Measurements from ENCODE around the gene AKAP6.
"Not testable (repeated sequence)": the region's sequence is repeated elsewhere in the genome, so short reads cannot be mapped to it uniquely, and the experiment has no call there.

The AKAP6 gene

DNA sequence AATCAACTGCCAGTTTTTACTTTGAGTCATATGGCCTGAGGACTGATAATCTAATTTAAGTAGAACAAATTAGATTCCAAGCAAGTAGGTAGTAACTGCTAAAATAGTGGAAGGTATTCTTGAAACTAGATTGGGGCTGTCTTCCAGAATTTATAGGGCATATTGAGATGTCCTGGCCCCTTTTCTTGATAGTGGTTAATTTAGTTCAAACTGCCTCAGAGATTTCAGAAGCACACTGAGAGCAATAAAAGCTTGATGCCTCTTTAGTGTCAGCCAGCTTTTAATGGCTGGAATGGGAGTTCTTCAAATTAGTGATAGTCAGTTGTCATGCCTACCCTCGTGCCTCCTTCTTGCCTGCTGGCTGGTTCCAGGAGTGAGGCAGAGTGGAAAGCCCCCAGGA is 120.5 kb downstream of the AKAP6 start:
- Mint-ChIP-seq H3K27me3 (ENCODE audit: low read depth) (no peaks in the 10 kb centered on the region), H3K27ac (no peak overlapping the region), H3K9me3 (no peaks in the 10 kb centered on the region), H3K4me3 (no peak overlapping the region), H3K36me3 (ENCODE audit: low read depth) (no peaks in the 10 kb centered on the region), H3K4me1 (ENCODE audit: low read depth) (no peaks in the 10 kb centered on the region)

DNA sequence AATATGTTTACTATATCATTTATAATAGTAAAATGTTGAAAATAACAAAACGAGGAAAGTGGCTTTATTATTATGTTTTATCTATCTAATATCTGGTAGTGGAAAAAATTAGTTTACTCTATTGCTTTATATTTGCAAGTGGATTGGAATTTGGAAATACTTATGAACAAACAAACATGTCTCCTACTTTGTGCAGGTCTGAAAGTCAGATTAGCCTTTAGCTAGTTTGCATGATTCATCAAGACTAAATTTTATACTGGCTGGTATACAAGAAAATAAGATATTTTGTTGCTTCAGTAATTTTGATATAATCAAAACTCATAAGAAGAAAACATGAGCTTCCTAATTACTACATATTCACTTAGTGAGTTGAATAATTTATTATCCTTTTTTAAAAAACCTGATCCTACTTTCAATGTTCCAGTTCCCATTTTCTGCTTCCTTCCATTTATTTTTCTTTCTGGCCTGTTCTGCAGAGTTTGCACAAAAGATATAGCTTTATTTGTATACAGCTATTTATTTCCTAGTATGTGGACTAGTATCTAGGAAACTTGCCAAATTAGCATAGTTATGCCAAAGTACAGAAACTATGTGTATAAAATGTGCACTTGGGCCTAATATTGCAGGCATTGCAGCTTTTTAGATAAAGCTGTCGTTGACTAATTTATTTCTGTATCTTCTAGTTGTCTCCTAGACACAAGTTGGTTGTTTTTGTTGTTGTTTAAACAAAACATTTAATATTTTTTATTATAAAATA is 122.0 kb downstream of the AKAP6 start:
- H3K9me3 Mint-ChIP-seq: no peaks in the 10 kb centered on the region
- H3K36me3 Mint-ChIP-seq (ENCODE audit: low read depth): no peaks in the 10 kb centered on the region
- H3K4me3 Mint-ChIP-seq: no peak overlapping the region
- no peaks in the 10 kb centered on the region for H3K27me3 Mint-ChIP-seq (ENCODE audit: low read depth)
- no peak overlapping the region for H3K27ac Mint-ChIP-seq
- no peaks in the 10 kb centered on the region for H3K4me1 Mint-ChIP-seq (ENCODE audit: low read depth)

DNA sequence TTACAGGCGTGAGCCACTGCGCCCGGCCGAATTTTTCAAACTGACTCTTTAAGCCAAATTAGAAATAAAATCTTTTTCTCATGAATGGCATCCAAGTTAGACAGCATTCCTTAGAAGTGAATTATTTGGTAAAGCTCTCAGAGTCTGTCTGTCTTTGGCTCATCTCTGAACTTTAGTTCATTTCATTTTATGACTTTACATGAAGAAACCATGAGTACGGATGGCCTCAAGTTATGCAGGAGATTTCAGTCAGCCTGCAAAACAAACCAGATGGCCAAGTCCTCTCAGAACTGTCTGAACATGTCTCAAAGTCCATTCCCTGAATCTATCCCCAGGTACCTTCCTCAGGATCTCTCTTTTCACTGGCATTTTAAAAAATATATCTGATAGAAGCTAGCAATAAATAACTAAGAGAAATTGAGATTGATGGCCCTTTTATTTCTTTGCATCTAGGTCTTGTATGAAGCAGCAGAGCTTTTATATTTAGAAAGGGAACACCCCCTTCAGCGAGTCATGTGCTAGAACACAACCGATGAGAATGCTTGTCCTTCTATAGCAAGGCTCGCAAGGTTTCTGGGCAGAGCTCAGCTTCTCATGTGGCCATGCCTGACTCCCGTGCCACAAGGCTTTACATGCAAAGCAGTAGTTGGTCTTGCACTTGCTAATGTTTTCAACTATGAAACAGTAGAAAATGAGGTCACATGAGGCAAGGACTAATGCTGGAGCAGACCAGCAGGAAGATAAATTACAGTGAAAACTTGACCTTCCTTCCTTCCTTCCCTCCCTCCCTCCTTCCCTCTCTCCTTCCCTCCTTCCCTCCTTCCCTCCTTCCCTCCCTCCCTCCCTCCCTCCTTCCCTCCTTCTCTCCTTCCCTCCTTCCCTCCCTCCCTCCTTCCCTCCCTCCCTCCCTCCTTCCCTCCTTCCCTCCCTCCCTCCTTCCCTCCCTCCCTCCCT is 125.0 kb downstream of the AKAP6 start:
- H3K4me1 Mint-ChIP-seq (ENCODE audit: low read depth): no peaks in the 10 kb centered on the region
- no peaks in the 10 kb centered on the region for H3K36me3 Mint-ChIP-seq (ENCODE audit: low read depth)
- H3K27ac Mint-ChIP-seq: no peak overlapping the region
- H3K27me3 Mint-ChIP-seq (ENCODE audit: low read depth): no peaks in the 10 kb centered on the region
- H3K4me3 Mint-ChIP-seq: no peak overlapping the region
- no peaks in the 10 kb centered on the region for H3K9me3 Mint-ChIP-seq

DNA sequence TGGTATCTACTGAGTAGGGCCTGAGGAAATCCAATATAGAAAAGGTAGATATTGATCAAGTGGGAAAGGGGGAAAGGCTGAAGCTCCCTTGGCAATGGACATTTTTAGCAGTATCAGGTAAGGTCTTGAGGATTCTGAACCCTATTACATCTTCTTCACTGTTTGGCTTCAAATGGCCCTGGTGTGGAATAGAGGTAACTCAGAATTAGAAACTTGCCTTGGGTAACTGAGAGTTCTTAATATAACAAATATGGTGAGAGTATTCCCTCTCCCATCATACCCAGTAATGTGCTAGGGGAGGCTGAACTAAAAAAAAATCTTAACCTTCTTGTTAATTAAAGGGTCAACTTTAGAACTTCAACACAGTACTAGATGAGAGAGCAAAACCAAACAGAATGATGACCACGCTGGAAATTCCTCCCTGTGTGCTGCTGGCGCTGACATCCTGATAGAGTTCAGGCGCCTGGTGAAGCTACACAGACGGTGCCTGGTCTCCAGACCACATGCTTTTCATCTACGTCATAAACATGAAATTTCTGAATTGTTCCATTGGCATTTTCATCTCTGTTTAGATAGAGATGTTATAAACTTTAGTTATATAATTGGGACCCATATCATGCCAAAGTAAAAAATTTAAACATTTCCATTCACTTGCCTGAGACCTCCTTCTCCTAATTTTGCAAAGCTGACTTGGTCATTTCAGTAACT is 128.3 kb downstream of the AKAP6 start:
- Mint-ChIP-seq H3K9me3 (peaks cover 4% of the 10 kb centered on the region), H3K27ac (no peak overlapping the region), H3K4me3 (no peak overlapping the region), H3K4me1 (ENCODE audit: low read depth) (no peaks in the 10 kb centered on the region), H3K27me3 (ENCODE audit: low read depth) (peaks cover 5% of the 10 kb centered on the region), H3K36me3 (ENCODE audit: low read depth) (no peaks in the 10 kb centered on the region)

DNA sequence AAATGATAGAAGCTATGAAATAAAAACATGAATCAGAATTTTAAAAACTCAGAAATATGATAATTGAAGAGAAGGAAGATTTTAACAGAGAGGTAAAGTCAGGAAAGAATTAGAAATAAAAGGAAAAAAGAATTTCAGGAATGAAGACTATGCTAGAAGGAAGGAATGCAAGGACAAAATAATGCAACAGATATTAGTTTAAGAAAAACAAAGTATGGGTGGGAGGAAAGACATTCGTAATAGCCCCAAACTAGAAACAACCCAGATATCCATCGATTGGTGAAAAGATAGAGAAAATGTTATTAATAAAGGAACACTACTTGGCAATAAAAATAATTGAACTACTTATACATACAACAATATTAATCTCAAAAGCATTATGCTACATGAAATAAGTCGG is 129.6 kb downstream of the AKAP6 start:
- no peak overlapping the region for H3K27ac Mint-ChIP-seq
- H3K4me3 Mint-ChIP-seq: no peak overlapping the region
- H3K27me3 Mint-ChIP-seq (ENCODE audit: low read depth): peaks cover 5% of the 10 kb centered on the region
- peaks cover 4% of the 10 kb centered on the region for H3K9me3 Mint-ChIP-seq
- no peaks in the 10 kb centered on the region for H3K36me3 Mint-ChIP-seq (ENCODE audit: low read depth)
- H3K4me1 Mint-ChIP-seq (ENCODE audit: low read depth): no peaks in the 10 kb centered on the region

DNA sequence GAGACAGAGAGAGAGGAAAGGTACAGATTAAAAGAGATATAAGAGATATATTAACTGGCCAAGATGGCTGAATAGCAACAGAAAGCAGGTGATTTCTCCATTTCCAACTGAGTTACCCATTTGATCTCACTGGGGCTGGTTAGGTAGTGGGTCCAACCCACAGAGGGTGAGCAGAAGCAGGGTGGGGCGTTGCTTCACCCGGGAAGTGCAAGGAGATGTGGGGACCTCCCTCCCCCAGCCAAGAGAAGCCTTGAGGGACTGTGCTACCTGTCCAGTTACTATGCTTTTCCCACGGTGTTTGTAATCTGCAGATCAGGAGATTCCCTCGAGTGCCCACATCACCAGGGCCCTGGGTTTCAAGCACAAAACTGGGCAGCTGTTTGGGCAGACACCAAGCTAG is 131.2 kb downstream of the AKAP6 start:
- Mint-ChIP-seq H3K27me3 (ENCODE audit: low read depth) (peaks cover 5% of the 10 kb centered on the region), H3K9me3 (peaks cover 4% of the 10 kb centered on the region), H3K27ac (no peak overlapping the region)

DNA sequence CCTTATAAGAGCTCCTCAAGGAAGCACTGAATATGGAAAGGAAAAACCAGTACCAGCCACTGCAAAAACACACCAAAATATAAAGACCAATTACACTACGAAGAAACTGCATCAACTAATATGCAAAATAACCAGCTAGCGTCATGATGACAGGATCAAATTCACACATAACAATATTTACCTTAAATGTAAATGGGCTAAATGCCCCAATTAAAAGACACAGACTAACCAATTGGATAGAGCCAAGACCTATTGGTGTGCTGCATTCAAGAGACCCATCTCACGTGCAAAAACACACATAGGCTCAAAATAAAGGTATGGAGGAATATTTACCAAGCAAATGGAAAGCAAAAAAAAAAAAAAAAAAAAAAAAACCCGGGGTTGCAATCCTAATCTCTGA is 133.5 kb downstream of the AKAP6 start:
- not testable (repeated sequence) for H3K4me1 Mint-ChIP-seq (ENCODE audit: low read depth); H3K36me3 Mint-ChIP-seq (ENCODE audit: low read depth); H3K9me3 Mint-ChIP-seq; H3K27ac Mint-ChIP-seq; H3K4me3 Mint-ChIP-seq; H3K27me3 Mint-ChIP-seq (ENCODE audit: low read depth)

More for the DNA sequence above, 131.2 kb downstream of the AKAP6 start:
- Mint-ChIP-seq H3K4me1 (ENCODE audit: low read depth) (no peaks in the 10 kb centered on the region), H3K36me3 (ENCODE audit: low read depth) (no peaks in the 10 kb centered on the region), H3K4me3 (no peak overlapping the region)

DNA sequence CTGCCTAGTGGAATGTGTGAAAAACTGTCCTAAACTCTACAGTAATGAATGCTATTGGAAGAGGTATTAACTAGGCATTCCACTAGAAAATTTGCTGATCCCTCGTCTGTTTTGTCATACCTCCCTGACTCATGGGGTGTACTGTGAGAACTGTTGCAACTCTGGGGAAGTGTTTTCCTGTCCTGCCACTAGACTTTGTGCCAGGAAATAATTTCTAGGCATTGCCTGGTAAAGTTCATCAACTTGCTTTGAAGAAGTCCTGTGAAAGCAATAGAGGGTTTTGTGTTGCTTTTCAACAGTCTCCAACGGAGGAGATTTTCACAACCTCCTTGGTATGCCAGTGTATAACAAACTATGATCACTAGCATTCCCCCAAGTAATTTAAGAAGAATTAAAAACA is 139.9 kb downstream of the AKAP6 start:
- Mint-ChIP-seq H3K4me3 (no peak overlapping the region), H3K27me3 (ENCODE audit: low read depth) (peaks cover 7% of the 10 kb centered on the region)

DNA sequence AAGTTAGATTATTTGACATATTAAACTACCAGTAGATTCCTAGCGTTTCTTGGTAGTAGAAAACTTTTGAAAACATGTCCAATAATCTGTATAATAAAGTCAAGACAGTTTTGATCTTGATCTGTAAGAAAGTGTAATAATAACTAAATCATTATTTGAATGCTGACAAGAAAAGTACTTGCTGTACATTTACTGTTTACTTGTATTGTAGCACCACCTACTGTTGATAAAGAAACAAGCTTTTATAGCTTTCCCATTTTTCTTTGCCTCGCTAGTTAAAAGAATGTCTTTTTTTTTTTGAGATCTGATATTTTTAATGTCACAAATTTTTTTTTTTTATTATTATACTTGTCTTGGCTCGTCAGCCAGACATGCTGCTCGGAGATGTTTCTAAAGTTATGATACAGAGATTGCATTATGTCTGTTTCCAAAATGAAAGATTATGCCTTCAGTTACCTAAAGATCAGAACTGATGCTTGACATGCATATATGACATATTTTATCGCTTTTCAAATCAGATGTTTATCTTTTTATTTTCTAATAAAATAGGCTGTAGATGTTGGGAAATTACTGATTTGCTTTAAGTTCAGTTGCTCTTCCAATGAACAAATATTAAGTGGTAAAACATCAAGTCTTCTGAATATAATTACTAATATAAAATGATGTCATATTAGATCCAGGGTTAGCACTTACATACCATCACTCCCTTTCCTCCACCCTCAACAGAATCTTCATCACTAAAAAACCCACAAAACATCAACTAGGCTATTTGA is 140.5 kb downstream of the AKAP6 start:
- no peaks in the 10 kb centered on the region for H3K36me3 Mint-ChIP-seq (ENCODE audit: low read depth)

More for the DNA sequence above, 139.9 kb downstream of the AKAP6 start:
- Mint-ChIP-seq H3K9me3 (no peaks in the 10 kb centered on the region), H3K27ac (no peak overlapping the region), H3K36me3 (ENCODE audit: low read depth) (no peaks in the 10 kb centered on the region), H3K4me1 (ENCODE audit: low read depth) (no peaks in the 10 kb centered on the region)

DNA sequence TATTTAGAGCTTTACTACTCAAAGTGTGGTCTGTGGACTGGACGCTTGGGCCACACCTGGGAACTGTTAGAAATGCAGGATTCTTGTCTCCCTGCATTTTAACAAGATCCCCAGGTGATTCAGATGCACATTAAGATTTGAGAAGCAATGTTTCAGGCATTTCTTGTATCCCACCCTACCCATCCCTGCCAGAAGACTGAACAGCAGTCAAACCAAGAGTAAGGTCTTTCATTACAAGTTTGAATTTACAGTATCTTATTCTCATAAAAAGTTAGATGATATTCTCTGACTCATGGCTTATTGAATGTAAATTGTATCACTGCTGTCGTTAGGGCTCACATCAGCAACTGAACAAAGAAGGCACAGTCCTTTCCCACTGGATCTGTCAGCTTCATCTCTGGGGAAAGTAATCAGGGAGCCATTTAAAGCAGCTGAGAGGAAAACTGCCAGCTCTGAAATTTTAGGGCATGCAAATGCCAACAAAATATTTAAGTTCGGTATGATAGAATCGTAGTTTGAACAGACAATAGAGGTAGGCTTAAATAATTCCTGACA is 141.1 kb downstream of the AKAP6 start:
- Mint-ChIP-seq H3K9me3 (no peaks in the 10 kb centered on the region), H3K36me3 (ENCODE audit: low read depth) (no peaks in the 10 kb centered on the region), H3K27ac (no peak overlapping the region), H3K27me3 (ENCODE audit: low read depth) (peaks cover 7% of the 10 kb centered on the region), H3K4me3 (no peak overlapping the region), H3K4me1 (ENCODE audit: low read depth) (no peaks in the 10 kb centered on the region)

More for the DNA sequence above, 140.5 kb downstream of the AKAP6 start:
- Mint-ChIP-seq H3K27ac (no peak overlapping the region), H3K9me3 (no peaks in the 10 kb centered on the region), H3K4me3 (no peak overlapping the region), H3K27me3 (ENCODE audit: low read depth) (peaks cover 7% of the 10 kb centered on the region), H3K4me1 (ENCODE audit: low read depth) (no peaks in the 10 kb centered on the region)

DNA sequence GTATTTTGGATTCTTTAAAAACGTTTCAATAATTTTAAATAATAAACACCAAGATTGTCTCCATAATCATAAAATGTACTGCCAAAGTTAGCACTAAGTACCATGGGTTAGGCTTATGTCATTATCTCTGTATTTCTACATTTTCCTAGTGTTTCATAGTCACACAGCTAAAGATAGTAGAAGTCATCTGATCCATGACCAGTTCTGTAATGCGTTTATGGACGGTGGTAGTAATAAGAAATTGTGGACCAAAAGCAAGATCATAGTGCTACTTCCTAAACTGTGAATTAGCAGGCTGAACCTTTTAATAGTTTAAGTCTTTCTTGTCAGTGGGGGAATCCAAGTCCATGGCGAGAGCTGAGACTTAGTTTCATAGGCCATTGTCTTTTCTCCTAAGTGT is 142.1 kb downstream of the AKAP6 start:
- no peak overlapping the region for H3K27ac Mint-ChIP-seq
- H3K27me3 Mint-ChIP-seq (ENCODE audit: low read depth): peaks cover 7% of the 10 kb centered on the region
- no peaks in the 10 kb centered on the region for H3K36me3 Mint-ChIP-seq (ENCODE audit: low read depth)
- no peaks in the 10 kb centered on the region for H3K4me1 Mint-ChIP-seq (ENCODE audit: low read depth)
- H3K9me3 Mint-ChIP-seq: no peaks in the 10 kb centered on the region
- no peak overlapping the region for H3K4me3 Mint-ChIP-seq

DNA sequence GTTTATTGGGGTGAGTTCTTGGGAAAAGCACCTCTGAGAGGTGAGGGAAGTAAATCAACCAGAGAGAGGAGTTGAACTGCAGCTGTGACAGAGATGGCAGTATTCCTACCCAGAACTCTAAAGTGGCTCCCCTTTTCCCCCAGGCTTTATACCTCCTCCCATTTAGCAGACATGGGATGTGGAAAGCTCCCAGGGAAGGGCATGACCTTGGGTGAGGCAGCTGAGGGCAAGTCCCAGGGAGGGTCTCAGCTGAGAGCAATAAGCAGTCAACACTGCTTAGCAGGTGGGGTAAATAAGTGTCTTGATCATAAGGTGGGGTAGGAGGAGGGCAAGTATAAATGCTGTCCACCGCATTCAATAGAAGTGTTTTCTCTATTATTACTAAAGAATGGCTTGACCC is 143.0 kb downstream of the AKAP6 start:
- H3K36me3 Mint-ChIP-seq (ENCODE audit: low read depth): no peaks in the 10 kb centered on the region
- no peaks in the 10 kb centered on the region for H3K9me3 Mint-ChIP-seq
- H3K4me1 Mint-ChIP-seq (ENCODE audit: low read depth): no peaks in the 10 kb centered on the region
- H3K27ac Mint-ChIP-seq: no peak overlapping the region
- no peak overlapping the region for H3K4me3 Mint-ChIP-seq
- peaks cover 7% of the 10 kb centered on the region for H3K27me3 Mint-ChIP-seq (ENCODE audit: low read depth)

DNA sequence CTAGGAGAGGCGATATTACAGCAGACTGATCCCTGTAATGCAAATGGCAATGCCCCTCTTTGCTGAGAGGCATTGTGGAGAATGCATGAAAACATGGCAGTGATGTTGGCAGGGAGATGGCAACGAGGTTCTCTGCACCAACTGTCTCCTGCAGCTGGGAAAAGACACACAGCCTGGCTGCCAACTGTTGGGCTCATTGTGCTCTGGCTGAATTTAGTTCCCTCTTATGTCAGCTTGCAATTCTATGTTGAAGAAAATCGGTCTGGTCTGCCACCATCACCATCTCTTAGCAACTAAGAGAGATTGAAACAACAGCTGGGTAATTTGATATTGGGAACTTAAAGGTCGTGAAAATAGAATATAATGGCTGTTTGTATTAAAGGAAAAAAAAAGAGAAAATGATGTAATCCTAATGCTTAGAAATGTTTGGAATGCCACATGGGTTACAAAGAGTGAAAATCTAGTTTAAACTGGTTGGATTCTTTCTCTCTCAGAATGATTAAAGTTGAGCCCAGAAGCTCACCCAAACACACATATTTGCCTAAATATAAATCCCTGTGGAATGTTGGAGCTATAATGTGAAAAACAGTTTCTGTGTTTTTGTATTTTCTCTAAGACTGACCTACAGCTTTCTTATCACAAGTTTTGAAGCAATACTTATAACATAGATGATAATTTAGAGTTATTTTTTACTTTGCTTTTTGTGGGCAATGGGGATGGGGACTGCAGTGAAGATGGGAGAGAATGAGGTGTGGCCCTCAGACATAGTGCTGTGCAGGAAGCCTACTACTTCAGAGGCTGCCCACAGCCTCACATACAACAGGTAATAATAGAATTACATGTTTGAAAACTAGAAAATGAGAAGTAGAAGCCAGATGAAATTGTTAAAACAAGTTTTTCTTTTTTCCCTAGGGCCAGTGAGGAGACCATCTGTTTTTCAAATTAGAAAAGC is 143.7 kb downstream of the AKAP6 start:
- H3K27ac Mint-ChIP-seq: no peak overlapping the region
- H3K4me1 Mint-ChIP-seq (ENCODE audit: low read depth): no peaks in the 10 kb centered on the region
- H3K36me3 Mint-ChIP-seq (ENCODE audit: low read depth): no peaks in the 10 kb centered on the region
- H3K4me3 Mint-ChIP-seq: no peak overlapping the region
- H3K9me3 Mint-ChIP-seq: no peaks in the 10 kb centered on the region
- H3K27me3 Mint-ChIP-seq (ENCODE audit: low read depth): peaks cover 7% of the 10 kb centered on the region
